ENCODE results near the gene TOR1A. TPM values are rescaled to one million over a fixed set of nuclear protein-coding genes. Genes with fewer than 3 reads are reported as not detected.
A peak's percentile ranks its signal among the peaks of the same experiment; 100 is the strongest.
"Not testable (repeated sequence)": the region's sequence is repeated elsewhere in the genome, so short reads cannot be mapped to it uniquely, and the experiment has no call there.

TOR1A gene
- total RNA-seq, 2 donors from 2014 or later, result 17.4 to 27.0 TPM

DNA sequence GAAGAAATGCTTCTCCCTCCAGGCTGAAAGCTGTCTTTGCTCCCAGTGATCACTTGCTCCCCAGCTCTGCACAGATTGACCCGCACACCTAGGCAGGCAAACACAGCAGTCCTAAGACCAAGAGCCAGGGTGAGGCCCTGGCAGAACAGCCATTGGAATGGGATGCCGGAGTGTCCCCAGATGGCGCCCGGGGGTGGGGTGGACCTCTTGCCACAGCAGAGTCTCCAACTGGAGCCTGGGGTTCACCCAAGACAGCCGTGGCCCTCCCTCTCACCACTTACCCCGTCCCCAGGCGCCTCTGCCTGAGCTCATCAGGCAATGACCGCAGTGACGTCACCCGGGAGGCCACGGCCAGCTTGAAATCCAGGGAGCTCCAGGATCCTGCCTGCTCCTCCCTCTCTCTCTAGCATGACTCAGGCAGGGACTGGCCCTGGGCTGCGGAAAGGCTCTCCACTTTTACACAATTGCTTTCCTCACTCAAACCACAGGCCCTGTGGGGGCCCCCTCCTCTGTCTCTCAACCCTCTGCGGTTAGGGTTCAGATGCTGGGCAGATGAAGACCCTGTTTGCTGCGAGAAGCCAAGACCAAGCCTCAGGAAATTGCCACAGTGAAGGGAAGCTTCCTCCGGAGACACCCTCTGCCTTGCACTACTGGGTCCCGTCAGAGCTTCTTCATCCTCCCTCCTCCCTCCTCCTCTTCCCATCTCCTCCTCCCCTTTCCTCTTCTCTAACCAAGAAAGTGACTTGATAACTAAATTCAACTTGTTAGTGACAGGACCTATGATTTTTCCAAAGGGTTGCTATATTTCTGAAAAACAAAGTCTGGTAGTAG is 46.8 kb downstream of the TOR1A start:
- H3K36me3 ChIP-seq (replicated peaks in 1 of 2; ENCODE audit: insufficient read depth in 1 of 2, low read depth in 2 of 2), result no peaks in the 10 kb centered on the region
- ATAC-seq (peak; percentile 62), DNase-seq (peak; percentile 62 to 88 (median 69))
- peak overlapping the region in 2 of 4 donors; percentile 11 to 16 for H3K27ac ChIP-seq
- H3K27me3 ChIP-seq, result no peaks in the 10 kb centered on the region
- intact Hi-C loops (cut with DNase I), result loop anchor here (10.0 kb wide), 1 partner anchor 122 kb away; no protein-coding TSS in a partner anchor
- WGBS, 2 donors, result 51 to 65% methylated on average over 10 to 15 of the region's 16 CpGs
- TF ChIP-seq, protein P1, sequence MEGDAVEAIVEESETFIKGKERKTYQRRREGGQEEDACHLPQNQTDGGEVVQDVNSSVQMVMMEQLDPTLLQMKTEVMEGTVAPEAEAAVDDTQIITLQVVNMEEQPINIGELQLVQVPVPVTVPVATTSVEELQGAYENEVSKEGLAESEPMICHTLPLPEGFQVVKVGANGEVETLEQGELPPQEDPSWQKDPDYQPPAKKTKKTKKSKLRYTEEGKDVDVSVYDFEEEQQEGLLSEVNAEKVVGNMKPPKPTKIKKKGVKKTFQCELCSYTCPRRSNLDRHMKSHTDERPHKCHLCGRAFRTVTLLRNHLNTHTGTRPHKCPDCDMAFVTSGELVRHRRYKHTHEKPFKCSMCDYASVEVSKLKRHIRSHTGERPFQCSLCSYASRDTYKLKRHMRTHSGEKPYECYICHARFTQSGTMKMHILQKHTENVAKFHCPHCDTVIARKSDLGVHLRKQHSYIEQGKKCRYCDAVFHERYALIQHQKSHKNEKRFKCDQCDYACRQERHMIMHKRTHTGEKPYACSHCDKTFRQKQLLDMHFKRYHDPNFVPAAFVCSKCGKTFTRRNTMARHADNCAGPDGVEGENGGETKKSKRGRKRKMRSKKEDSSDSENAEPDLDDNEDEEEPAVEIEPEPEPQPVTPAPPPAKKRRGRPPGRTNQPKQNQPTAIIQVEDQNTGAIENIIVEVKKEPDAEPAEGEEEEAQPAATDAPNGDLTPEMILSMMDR (IDR thresholded peaks at IDR 0.05), result no peak
- no peak for TF ChIP-seq POLR2A (IDR thresholded peaks at IDR 0.05)
- H3K9me3 ChIP-seq, result no peaks in the 10 kb centered on the region
- peaks cover 11% of the 10 kb centered on the region for H3K4me1 ChIP-seq
- H3K4me3 ChIP-seq, result no peak overlapping the region

DNA sequence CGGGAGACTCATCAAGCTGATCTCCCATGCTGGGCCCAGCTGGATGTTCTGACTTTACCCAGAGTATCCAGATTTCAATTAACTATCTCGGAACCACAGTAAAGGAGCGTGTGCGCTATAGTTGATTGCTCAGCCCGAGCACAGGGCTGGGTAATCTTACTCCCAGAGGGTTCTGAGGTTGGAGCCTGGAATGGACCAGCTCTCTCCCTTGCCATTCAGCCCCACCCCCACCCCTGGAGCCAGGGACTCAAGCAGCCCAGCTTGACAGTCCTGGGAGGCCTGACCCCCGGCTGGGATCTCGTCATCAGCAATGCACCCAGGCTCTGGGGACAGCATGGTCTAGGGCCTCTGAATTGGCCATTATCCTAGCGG is 47.4 kb downstream of the TOR1A start:
- H3K27ac ChIP-seq, result peak overlapping the region in 2 of 4 donors; percentile 11 to 16
- ATAC-seq, result peak; percentile 6

DNA sequence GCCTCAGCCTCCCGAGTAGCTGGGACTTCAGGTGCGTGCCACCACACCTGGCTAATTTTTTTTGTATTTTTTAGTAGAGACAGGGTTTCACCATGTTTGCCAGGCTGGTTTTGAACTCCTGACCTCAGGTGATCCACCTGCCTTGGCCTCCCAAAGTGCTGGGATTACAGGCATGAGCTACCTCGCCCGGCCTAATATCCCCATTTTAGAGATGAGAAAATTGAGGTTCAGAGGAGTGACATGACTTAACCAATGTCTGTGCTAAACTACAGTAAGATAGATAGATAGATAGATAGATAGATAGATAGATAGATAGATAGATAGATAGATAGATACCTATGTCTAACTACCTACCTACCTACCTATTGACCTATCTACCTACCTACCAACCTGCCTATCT is 47.8 kb downstream of the TOR1A start:
- not testable (repeated sequence) for H3K36me3 ChIP-seq (replicated peaks in 1 of 2; ENCODE audit: insufficient read depth in 1 of 2, low read depth in 2 of 2); H3K27ac ChIP-seq; H3K4me3 ChIP-seq; ATAC-seq; H3K27me3 ChIP-seq; H3K9me3 ChIP-seq; DNase-seq
- intact Hi-C loops (cut with DNase I), result loop anchor here (10.0 kb wide), 1 partner anchor 121 kb away; no protein-coding TSS in a partner anchor
- H3K4me1 ChIP-seq, result peaks cover 13% of the 10 kb centered on the region
- WGBS, 2 donors, result 96 to 98% methylated on average over 4 of the region's 4 CpGs

More for the DNA sequence above, 47.4 kb downstream of the TOR1A start:
- intact Hi-C loops (cut with DNase I), result loop anchor here (10.0 kb wide), 1 partner anchor 122 kb away; no protein-coding TSS in a partner anchor
- Histone ChIP-seq H3K36me3 (replicated peaks in 1 of 2; ENCODE audit: insufficient read depth in 1 of 2, low read depth in 2 of 2) (no peaks in the 10 kb centered on the region), H3K9me3 (no peaks in the 10 kb centered on the region), H3K4me3 (no peak overlapping the region), H3K4me1 (peaks cover 11% of the 10 kb centered on the region), H3K27me3 (no peaks in the 10 kb centered on the region)
- 87 to 97% methylated on average over 4 to 8 of the region's 8 CpGs for WGBS, 2 donors
- DNase-seq, result no peak
- TF ChIP-seq, protein P1 (IDR thresholded peaks at IDR 0.05), result no peak
- TF ChIP-seq POLR2A (IDR thresholded peaks at IDR 0.05), result no peak

DNA sequence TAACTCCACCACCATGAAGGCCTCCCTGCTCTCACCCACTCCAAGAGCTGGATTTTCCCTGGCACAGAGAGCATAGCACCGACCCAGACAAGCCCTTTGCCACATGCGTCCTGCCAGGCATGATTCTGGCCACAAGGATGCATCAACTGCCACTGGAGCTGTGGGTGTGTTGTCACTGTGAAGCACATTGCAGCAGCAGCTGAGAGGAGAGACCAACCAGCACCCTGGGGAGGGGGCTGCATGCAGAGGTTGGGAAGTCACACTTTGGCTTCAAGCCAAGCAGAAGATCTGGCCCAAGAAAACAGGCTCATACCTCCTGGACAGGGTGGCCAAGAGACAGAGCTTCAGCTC is 48.5 kb downstream of the TOR1A start:
- DNase-seq, result no peak
- Histone ChIP-seq H3K4me1 (peaks cover 20% of the 10 kb centered on the region), H3K27ac (no peak overlapping the region), H3K27me3 (no peaks in the 10 kb centered on the region), H3K36me3 (replicated peaks in 1 of 2; ENCODE audit: insufficient read depth in 1 of 2, low read depth in 2 of 2) (no peaks in the 10 kb centered on the region), H3K9me3 (no peaks in the 10 kb centered on the region), H3K4me3 (no peak overlapping the region)
- 41 to 60% methylated on average over 2 of the region's 2 CpGs for WGBS, 2 donors
- intact Hi-C loops (cut with DNase I), result loop anchor here (10.0 kb wide), 1 partner anchor 121 kb away; no protein-coding TSS in a partner anchor
- TF ChIP-seq POLR2A (IDR thresholded peaks at IDR 0.05), result no peak
- TF ChIP-seq, protein P1 (IDR thresholded peaks at IDR 0.05), result no peak
- no peak for ATAC-seq

DNA sequence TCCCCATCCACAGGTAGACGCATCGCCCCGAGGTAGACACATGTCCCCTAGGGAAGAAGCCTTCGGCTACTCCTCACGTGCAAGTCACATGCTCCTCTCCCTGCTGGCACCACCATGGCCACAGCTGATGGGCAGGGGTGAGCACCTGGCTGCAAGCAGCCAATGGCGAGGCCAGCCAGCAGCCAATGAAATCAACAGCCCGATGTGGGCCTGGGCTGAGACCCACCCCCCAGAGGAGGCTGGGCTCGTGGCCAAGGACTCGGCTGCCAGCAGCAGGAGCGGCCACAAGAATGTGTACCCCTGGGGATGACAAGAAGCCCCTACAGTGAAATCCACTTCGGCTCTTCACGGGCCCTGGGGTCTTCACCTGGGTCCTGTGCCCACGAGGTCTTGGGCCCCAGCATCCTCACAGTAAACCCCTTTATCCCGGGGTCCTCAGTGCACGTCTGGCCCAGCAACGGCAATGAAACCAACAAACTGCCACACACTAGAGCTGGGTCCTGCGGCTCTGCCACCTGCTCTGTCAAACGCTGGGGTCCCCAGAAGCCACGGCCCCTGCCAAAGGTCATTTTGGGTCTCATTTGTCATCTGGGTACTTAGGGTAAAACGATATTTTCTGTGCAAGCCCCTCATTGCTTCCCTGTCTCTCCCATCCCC is 49.0 kb downstream of the TOR1A start:
- DNase-seq (no peak), ATAC-seq (no peak)
- no peaks in the 10 kb centered on the region for H3K36me3 ChIP-seq (replicated peaks in 1 of 2; ENCODE audit: insufficient read depth in 1 of 2, low read depth in 2 of 2)
- intact Hi-C loops (cut with DNase I), result loop anchor here (10.0 kb wide), 1 partner anchor 120 kb away; no protein-coding TSS in a partner anchor
- 76 to 78% methylated on average over 10 to 20 of the region's 20 CpGs for WGBS, 2 donors
- H3K4me1 ChIP-seq, result peaks cover 22% of the 10 kb centered on the region
- no peak overlapping the region for H3K27ac ChIP-seq
- H3K27me3 ChIP-seq, result no peaks in the 10 kb centered on the region
- H3K4me3 ChIP-seq, result no peak overlapping the region
- no peak for TF ChIP-seq POLR2A (IDR thresholded peaks at IDR 0.05)
- TF ChIP-seq, protein P1 (IDR thresholded peaks at IDR 0.05), result no peak
- H3K9me3 ChIP-seq, result no peaks in the 10 kb centered on the region
